ENCODE measurements around the gene ZBTB42. TPM values are rescaled to one million over a fixed set of nuclear protein-coding genes. Genes with fewer than 3 reads are reported as not detected.

Gene ZBTB42
- total and polyA plus RNA-seq, 5 donors = 5.3 to 7.7 (median 6.4) TPM

- Histone ChIP-seq H3K9me3 (ENCODE audit: control insufficient read depth, low read length) (no peaks in the 10 kb centered on the region), H3K27me3 (ENCODE audit: control insufficient read depth, insufficient read depth) (no peaks in the 10 kb centered on the region), H3K27ac (ENCODE audit: low read length) (no peak overlapping the region), H3K4me3 (ENCODE audit: low read length) (no peak overlapping the region), H3K4me1 (ENCODE audit: control insufficient read depth, insufficient read depth, low read length) (peaks cover 3% of the 10 kb centered on the region)
- WGBS = 91% methylated on average over 9 of the region's 9 CpGs
- intact Hi-C loops (cut with DNase I) = no loop called here
- DNase-seq (peak in 2 of 3 donors; percentile 46 to 59), ATAC-seq (no peak)
Measured at GRCh38 chr14:104818714-104819161, 17.8 kb downstream of the ZBTB42 start.

DNA sequence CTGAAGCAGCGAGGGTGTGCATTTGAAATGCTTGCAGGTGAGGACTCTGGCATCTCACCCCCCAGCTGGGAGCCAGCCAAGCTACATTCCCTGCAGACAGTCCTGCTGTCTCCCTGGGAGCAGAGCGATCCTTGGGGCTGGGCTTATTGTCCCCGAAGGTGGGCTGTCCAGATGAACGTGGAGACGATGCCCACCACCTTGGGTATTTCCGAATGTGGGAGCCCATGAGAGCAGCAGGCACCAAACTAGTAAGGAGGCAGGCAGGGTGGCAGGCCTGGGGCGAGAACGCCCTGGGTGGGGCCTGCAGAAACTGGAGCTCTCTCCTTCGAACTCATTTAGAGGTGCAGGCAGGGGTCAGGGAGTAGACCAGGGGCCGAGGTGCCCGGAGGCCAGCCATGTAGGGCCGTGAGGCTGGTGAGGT, 18.5 kb downstream of the ZBTB42 start:
- Histone ChIP-seq H3K27me3 (ENCODE audit: control insufficient read depth, insufficient read depth) (no peaks in the 10 kb centered on the region), H3K4me1 (ENCODE audit: control insufficient read depth, insufficient read depth, low read length) (peaks cover 3% of the 10 kb centered on the region), H3K27ac (ENCODE audit: low read length) (no peak overlapping the region), H3K9me3 (ENCODE audit: control insufficient read depth, low read length) (no peaks in the 10 kb centered on the region), H3K4me3 (ENCODE audit: low read length) (no peak overlapping the region)
- ATAC-seq (no peak), DNase-seq (peak in 2 of 3 donors; percentile 21 to 40)
- intact Hi-C loops (cut with DNase I) = no loop called here
- 87% methylated on average over 12 of the region's 12 CpGs for WGBS

DNA sequence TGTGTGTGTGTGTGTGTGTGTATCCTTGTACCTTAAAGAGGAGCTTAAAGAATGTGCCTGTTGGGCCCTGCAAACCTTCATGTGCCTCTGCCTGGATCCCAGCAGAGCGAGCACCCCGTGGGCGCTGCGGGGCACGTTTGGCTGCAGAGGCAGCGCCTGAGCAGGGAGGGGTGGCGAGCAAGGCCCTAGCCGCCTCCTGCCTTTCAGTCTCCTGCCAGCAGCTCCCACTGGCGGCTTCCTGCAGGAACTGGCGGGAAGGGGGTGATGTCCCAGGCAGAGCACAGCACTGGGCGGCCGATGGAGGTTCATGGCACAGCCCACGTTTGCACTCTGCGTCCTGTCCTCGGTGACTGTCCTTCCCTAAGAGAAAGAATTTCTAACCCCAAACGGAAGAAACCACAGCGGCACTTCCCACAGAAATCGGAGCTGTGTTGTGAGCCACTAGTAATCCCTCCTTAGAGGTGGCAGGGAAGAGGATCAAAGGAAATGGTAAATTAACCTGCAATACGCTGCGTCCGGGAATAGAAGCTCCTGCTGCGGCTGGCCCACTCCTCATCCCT, 19.8 kb downstream of the ZBTB42 start:
- peak; percentile 36 to 37 for ATAC-seq

GRCh38 chr14:104821229-104821945, 20.5 kb downstream of the ZBTB42 start:
- Histone ChIP-seq H3K4me1 (ENCODE audit: control insufficient read depth, insufficient read depth, low read length) (peaks cover 5% of the 10 kb centered on the region), H3K4me3 (ENCODE audit: low read length) (no peak overlapping the region), H3K9me3 (ENCODE audit: control insufficient read depth, low read length) (no peaks in the 10 kb centered on the region), H3K27ac (ENCODE audit: low read length) (no peak overlapping the region), H3K27me3 (ENCODE audit: control insufficient read depth, insufficient read depth) (no peaks in the 10 kb centered on the region)
- intact Hi-C loops (cut with DNase I) = loop anchor here in 3 of 4 donors (5.0 kb wide), 1 partner anchor 54 kb away; no protein-coding TSS in a partner anchor
- ATAC-seq = no peak
- peak in 2 of 3 donors; percentile 51 to 56 for DNase-seq
- WGBS = 84% methylated on average over 23 of the region's 23 CpGs

More for the DNA sequence above, 19.8 kb downstream of the ZBTB42 start:
- intact Hi-C loops (cut with DNase I) = loop anchor here in 3 of 4 donors (5.0 kb wide), 1 partner anchor 53 kb away; no protein-coding TSS in a partner anchor
- no peak overlapping the region for H3K4me3 ChIP-seq (ENCODE audit: low read length)
- H3K9me3 ChIP-seq (ENCODE audit: control insufficient read depth, low read length) = no peaks in the 10 kb centered on the region
- H3K27ac ChIP-seq (ENCODE audit: low read length) = no peak overlapping the region
- WGBS = 23% methylated on average over 22 of the region's 22 CpGs
- H3K4me1 ChIP-seq (ENCODE audit: control insufficient read depth, insufficient read depth, low read length) = peaks cover 4% of the 10 kb centered on the region
- H3K27me3 ChIP-seq (ENCODE audit: control insufficient read depth, insufficient read depth) = no peaks in the 10 kb centered on the region
- peak; percentile 56 to 82 (median 81) for DNase-seq

GRCh38 chr14:104821971-104822608, 21.2 kb downstream of the ZBTB42 start:
- no peaks in the 10 kb centered on the region for H3K9me3 ChIP-seq (ENCODE audit: control insufficient read depth, low read length)
- ATAC-seq (no peak), DNase-seq (peak in 1 of 3 donors; percentile 48)
- no peak overlapping the region for H3K27ac ChIP-seq (ENCODE audit: low read length)
- H3K4me3 ChIP-seq (ENCODE audit: low read length) = no peak overlapping the region
- peaks cover 3% of the 10 kb centered on the region for H3K4me1 ChIP-seq (ENCODE audit: control insufficient read depth, insufficient read depth, low read length)
- H3K27me3 ChIP-seq (ENCODE audit: control insufficient read depth, insufficient read depth) = no peaks in the 10 kb centered on the region
- 84% methylated on average over 27 of the region's 27 CpGs for WGBS
- intact Hi-C loops (cut with DNase I) = loop anchor here in 3 of 4 donors (5.0 kb wide), 1 partner anchor 55 kb away; no protein-coding TSS in a partner anchor

GRCh38 chr14:104822821-104823615, 22.1 kb downstream of the ZBTB42 start:
- Histone ChIP-seq H3K9me3 (ENCODE audit: control insufficient read depth, low read length) (no peaks in the 10 kb centered on the region), H3K4me3 (ENCODE audit: low read length) (no peak overlapping the region), H3K27ac (ENCODE audit: low read length) (no peak overlapping the region), H3K4me1 (ENCODE audit: control insufficient read depth, insufficient read depth, low read length) (peaks cover 3% of the 10 kb centered on the region), H3K27me3 (ENCODE audit: control insufficient read depth, insufficient read depth) (no peaks in the 10 kb centered on the region)
- ATAC-seq (no peak), DNase-seq (peak in 1 of 3 donors; percentile 35)
- intact Hi-C loops (cut with DNase I) = loop anchor here in 3 of 4 donors (5.0 kb wide), 1 partner anchor 56 kb away; no protein-coding TSS in a partner anchor
- 87% methylated on average over 22 of the region's 22 CpGs for WGBS

GRCh38 chr14:104824353-104824997, 23.6 kb downstream of the ZBTB42 start:
- 97% methylated on average over 2 of the region's 2 CpGs for WGBS
- H3K27ac ChIP-seq (ENCODE audit: low read length) = no peak overlapping the region
- ATAC-seq (no peak), DNase-seq (no peak)
- peaks cover 3% of the 10 kb centered on the region for H3K4me1 ChIP-seq (ENCODE audit: control insufficient read depth, insufficient read depth, low read length)
- H3K9me3 ChIP-seq (ENCODE audit: control insufficient read depth, low read length) = no peaks in the 10 kb centered on the region
- H3K4me3 ChIP-seq (ENCODE audit: low read length) = no peak overlapping the region
- H3K27me3 ChIP-seq (ENCODE audit: control insufficient read depth, insufficient read depth) = no peaks in the 10 kb centered on the region
- intact Hi-C loops (cut with DNase I) = loop anchor here in 3 of 4 donors (5.0 kb wide), 1 partner anchor 57 kb away; no protein-coding TSS in a partner anchor

GRCh38 chr14:104826189-104826860, 25.4 kb downstream of the ZBTB42 start:
- Histone ChIP-seq H3K27ac (ENCODE audit: low read length) (no peak overlapping the region), H3K4me3 (ENCODE audit: low read length) (peak overlapping the region; percentile 63), H3K27me3 (ENCODE audit: control insufficient read depth, insufficient read depth) (no peaks in the 10 kb centered on the region), H3K4me1 (ENCODE audit: control insufficient read depth, insufficient read depth, low read length) (peaks cover 3% of the 10 kb centered on the region), H3K9me3 (ENCODE audit: control insufficient read depth, low read length) (no peaks in the 10 kb centered on the region)
- intact Hi-C loops (cut with DNase I) = loop anchor here in 1 of 4 donors (5.0 kb wide), 1 partner anchor 59 kb away; no protein-coding TSS in a partner anchor
- DNase-seq (peak; percentile 91 to 98 (median 97)), ATAC-seq (peak; percentile 88 to 91)
- under 1% methylated on average over 54 of the region's 54 CpGs for WGBS

GRCh38 chr14:104826861-104827176, 25.9 kb downstream of the ZBTB42 start:
- H3K4me1 ChIP-seq (ENCODE audit: control insufficient read depth, insufficient read depth, low read length) = peaks cover 3% of the 10 kb centered on the region
- no peak overlapping the region for H3K27ac ChIP-seq (ENCODE audit: low read length)
- no peaks in the 10 kb centered on the region for H3K9me3 ChIP-seq (ENCODE audit: control insufficient read depth, low read length)
- intact Hi-C loops (cut with DNase I) = loop anchor here in 1 of 4 donors (5.0 kb wide), 1 partner anchor 60 kb away; no protein-coding TSS in a partner anchor
- 2% methylated on average over 27 of the region's 27 CpGs for WGBS
- no peak for DNase-seq
- peak overlapping the region; percentile 63 for H3K4me3 ChIP-seq (ENCODE audit: low read length)
- no peak for ATAC-seq
- H3K27me3 ChIP-seq (ENCODE audit: control insufficient read depth, insufficient read depth) = no peaks in the 10 kb centered on the region
